Lower leg skin (tissue), 3 donors: ENCODE results near the gene LDLRAD2.

Experiments
- POLR2A ChIP-seq, 2 donors: fragments of 450-650 bp; IDR thresholded peaks; one replicate each; pipeline ENCODE4 v1.6.1; 2016 to 2017; ENCODE audit warnings: antibody characterized with exemption in 2 of 2, mild to moderate bottlenecking in 1 of 2, moderate library complexity in 1 of 2
- TF ChIP-seq, protein P1 (sequence below), 3 donors: fragments of 450-650 bp; IDR thresholded peaks; one replicate each; pipeline ENCODE4 v1.5.1; 2016; ENCODE audit warnings: antibody characterized with exemption in 3 of 3, mild to moderate bottlenecking in 3 of 3, moderate library complexity in 2 of 3

GRCh38 chr1:21834666-21835065 lies 22.6 kb downstream of the LDLRAD2 start:
- TF ChIP-seq, protein P1, sequence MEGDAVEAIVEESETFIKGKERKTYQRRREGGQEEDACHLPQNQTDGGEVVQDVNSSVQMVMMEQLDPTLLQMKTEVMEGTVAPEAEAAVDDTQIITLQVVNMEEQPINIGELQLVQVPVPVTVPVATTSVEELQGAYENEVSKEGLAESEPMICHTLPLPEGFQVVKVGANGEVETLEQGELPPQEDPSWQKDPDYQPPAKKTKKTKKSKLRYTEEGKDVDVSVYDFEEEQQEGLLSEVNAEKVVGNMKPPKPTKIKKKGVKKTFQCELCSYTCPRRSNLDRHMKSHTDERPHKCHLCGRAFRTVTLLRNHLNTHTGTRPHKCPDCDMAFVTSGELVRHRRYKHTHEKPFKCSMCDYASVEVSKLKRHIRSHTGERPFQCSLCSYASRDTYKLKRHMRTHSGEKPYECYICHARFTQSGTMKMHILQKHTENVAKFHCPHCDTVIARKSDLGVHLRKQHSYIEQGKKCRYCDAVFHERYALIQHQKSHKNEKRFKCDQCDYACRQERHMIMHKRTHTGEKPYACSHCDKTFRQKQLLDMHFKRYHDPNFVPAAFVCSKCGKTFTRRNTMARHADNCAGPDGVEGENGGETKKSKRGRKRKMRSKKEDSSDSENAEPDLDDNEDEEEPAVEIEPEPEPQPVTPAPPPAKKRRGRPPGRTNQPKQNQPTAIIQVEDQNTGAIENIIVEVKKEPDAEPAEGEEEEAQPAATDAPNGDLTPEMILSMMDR (IDR thresholded peaks at IDR 0.05), result no peak
- no peak for TF ChIP-seq POLR2A (IDR thresholded peaks at IDR 0.05)
